HG03039 (cell line): Measurements from ENCODE around the gene MEX3C.

Experiments used
- ATAC-seq: cut with Tn5 transposase; IDR thresholded peaks from one replicate; pipeline ENCODE4 v1.9.1; 2021; ENCODE audit warnings: mild to moderate bottlenecking, moderate library complexity; ENCODE audit not compliant: unreplicated experiment

The MEX3C gene

GRCh38 chr18:51197661-51198424 lies at the start of gene MEX3C:
TSS of gene MEX3C (minus strand) at chr18:51197681. CDS start at chr18:51197320, 361 bp downstream.
- ATAC-seq = peak; percentile 79

- ATAC-seq = no peak
Measured at GRCh38 chr18:51241226-51241625, 43.7 kb upstream of the MEX3C start.

GRCh38 chr18:51236225-51236624 lies 38.7 kb upstream of the MEX3C start:
- no peak for ATAC-seq

GRCh38 chr18:51235009-51235789 lies 37.7 kb upstream of the MEX3C start:
- peak; percentile 81 for ATAC-seq

- ATAC-seq = no peak
Measured at GRCh38 chr18:51234117-51235008, 36.9 kb upstream of the MEX3C start.

GRCh38 chr18:51229328-51229727 lies 31.8 kb upstream of the MEX3C start:
- no peak for ATAC-seq

GRCh38 chr18:51227660-51228059 lies 30.2 kb upstream of the MEX3C start:
- ATAC-seq = no peak

GRCh38 chr18:51226587-51227350 lies 29.3 kb upstream of the MEX3C start:
- ATAC-seq = no peak

GRCh38 chr18:51226068-51226467 lies 28.6 kb upstream of the MEX3C start:
- ATAC-seq = no peak

GRCh38 chr18:51212606-51213005 lies 15.1 kb upstream of the MEX3C start:
- no peak for ATAC-seq

GRCh38 chr18:51211552-51211951 lies 14.1 kb upstream of the MEX3C start:
- ATAC-seq = peak; percentile 88

- peak; percentile 48 for ATAC-seq
Measured at GRCh38 chr18:51196811-51197660, 445 bp downstream of the MEX3C start.

GRCh38 chr18:51196118-51196810 lies 1.2 kb downstream of the MEX3C start:
- ATAC-seq = peak; percentile 1

GRCh38 chr18:51195451-51196117 lies 1.9 kb downstream of the MEX3C start:
- ATAC-seq = no peak

- ATAC-seq = no peak
Measured at GRCh38 chr18:51195086-51195450, 2.4 kb downstream of the MEX3C start.

GRCh38 chr18:51194604-51195003 lies 2.9 kb downstream of the MEX3C start:
- no peak for ATAC-seq

GRCh38 chr18:51193621-51194287 lies 3.7 kb downstream of the MEX3C start:
- no peak for ATAC-seq

- no peak for ATAC-seq
Measured at GRCh38 chr18:51192696-51193095, 4.8 kb downstream of the MEX3C start.
